Tibial nerve (tissue), 4 donors: ENCODE measurements around the gene CSAG2. TPM values are rescaled to one million over a fixed set of nuclear protein-coding genes. Genes with fewer than 3 reads are reported as not detected.
"Not testable (repeated sequence)": the region's sequence is repeated elsewhere in the genome, so short reads cannot be mapped to it uniquely, and the experiment has no call there.

Experiments
- DNase-seq, 2 donors: peaks; one replicate each; pipeline ENCODE4 v3.0.0-alpha.2; 2019; ENCODE audit warnings: low spot score in 2 of 2
- H3K27ac ChIP-seq, 4 donors: fragments of 200-600 bp; sonication (generic) in 3 of 4; one replicate each; pipeline ENCODE4 v1.5.1; 2017 to 2019; ENCODE audit warnings: mild to moderate bottlenecking in 1 of 4
- H3K27me3 ChIP-seq, 2 donors: fragments of 200-600 bp; sonication (generic) in 1 of 2; one replicate each; pipeline versions ENCODE4 v1.5.1 to v1.6.0; 2017 to 2019
- H3K36me3 ChIP-seq, 3 donors: fragments of 200-600 bp; sonication (generic); one replicate each; pipeline ENCODE4 v1.5.1; 2018 to 2019
- H3K4me1 ChIP-seq, 4 donors: fragments of 200-600 bp; sonication (generic) in 3 of 4; one replicate each; pipeline ENCODE4 v1.5.1; 2017 to 2019
- H3K4me3 ChIP-seq, 4 donors: fragments of 200-600 bp; sonication (generic) in 3 of 4; one replicate each; pipeline ENCODE4 v1.5.1; 2017 to 2019; ENCODE audit warnings: mild to moderate bottlenecking in 1 of 4, moderate library complexity in 1 of 4
- H3K9me3 ChIP-seq, 4 donors: fragments of 200-600 bp; sonication (generic) in 3 of 4; one replicate each; pipeline ENCODE4 v1.5.1; 2017 to 2019
- EP300 ChIP-seq, 2 donors: sonication (generic); formaldehyde crosslinking; IDR thresholded peaks; one replicate each; pipeline ENCODE4 v1.6.1; 2017; ENCODE audit warnings: antibody characterized with exemption in 2 of 2, mild to moderate bottlenecking in 1 of 2
- POLR2A ChIP-seq, 2 donors: fragments of 450-650 bp; IDR thresholded peaks; one replicate each; pipeline ENCODE4 v1.6.1; 2017; ENCODE audit warnings: antibody characterized with exemption in 2 of 2, mild to moderate bottlenecking in 2 of 2, moderate library complexity in 2 of 2
- WGBS, 2 donors: methylation state at CpG; one replicate each; pipeline ENCODE4 v1.1.5; 2018; 5-methylcytosine and 5-hydroxymethylcytosine counted together
- total RNA-seq, 4 donors: library from RNA; depleted of rRNA; stranded (reverse); fragments of >200 nt; gene quantifications; one replicate each; pipeline ENCODE4 v1.1.0, GENCODE V29; 2016
- TF ChIP-seq, protein P1 (sequence below), 5 experiments: fragments of 200-600 bp in 3 of 5; fragments of 450-650 bp in 2 of 5; sonication (generic) in 3 of 5; IDR thresholded peaks; one replicate each; pipeline ENCODE4 v1.5.1; 2016 to 2019; ENCODE audit warnings: antibody characterized with exemption in 5 of 5, mild to moderate bottlenecking in 3 of 5, moderate library complexity in 2 of 5

Gene CSAG2, protein sequence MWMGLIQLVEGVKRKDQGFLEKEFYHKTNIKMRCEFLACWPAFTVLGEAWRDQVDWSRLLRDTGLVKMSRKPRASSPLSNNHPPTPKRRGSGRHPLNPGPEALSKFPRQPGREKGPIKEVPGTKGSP
- not detected for total RNA-seq

DNA sequence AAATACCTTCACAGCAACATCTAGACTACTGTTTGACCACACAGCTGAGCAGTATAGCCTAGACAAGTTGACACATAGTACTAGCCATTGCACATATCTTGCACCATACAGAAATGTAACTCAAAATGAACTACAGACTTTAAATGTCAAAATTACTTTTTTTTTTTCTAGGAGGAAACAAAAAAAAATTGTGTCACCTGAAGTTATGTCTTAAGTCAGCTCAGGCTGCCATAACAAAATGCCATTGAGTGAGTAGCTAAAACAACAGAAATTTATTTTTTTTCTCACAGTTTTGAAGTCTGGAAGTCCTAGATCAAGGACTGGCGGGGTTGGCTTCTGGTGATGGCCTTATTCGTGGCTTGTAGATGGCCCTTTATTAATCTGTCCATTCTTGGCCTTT lies at the start of gene CSAG2:
Gene CSAG2 (minus strand): TSS at position 101 of the 400 bp plus-strand sequence. CDS start 161 bp downstream, outside the sequence.
- H3K9me3 ChIP-seq, H3K27ac ChIP-seq, DNase-seq, H3K36me3 ChIP-seq, H3K4me3 ChIP-seq, H3K27me3 ChIP-seq, H3K4me1 ChIP-seq: not testable (repeated sequence)
- no CpG with 5 or more reads among the region's 2 CpGs for WGBS, 2 donors

DNA sequence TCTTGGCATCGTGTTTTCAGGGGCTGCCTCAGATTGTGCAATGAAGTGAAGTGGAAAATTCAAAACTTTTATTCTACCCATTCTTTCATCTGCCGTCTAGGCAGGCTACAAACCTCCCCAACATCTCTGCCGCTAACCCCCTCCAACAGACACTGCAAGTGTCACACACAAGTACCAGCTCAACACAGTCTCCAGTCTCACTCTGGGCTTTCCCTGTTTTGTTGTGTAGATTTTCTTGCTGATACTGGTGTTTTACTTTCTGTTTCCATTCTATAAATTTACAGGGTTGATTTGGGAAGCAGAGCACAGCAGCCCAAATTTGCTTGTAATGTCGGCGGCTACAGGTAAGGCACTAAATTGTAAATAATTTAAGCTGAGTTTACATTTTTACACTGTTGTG lies 45.8 kb upstream of the CSAG2 start:
- not testable (repeated sequence) for H3K9me3 ChIP-seq, H3K27ac ChIP-seq, H3K36me3 ChIP-seq, H3K27me3 ChIP-seq, H3K4me1 ChIP-seq, DNase-seq, H3K4me3 ChIP-seq
- no CpG with 5 or more reads among the region's 5 CpGs for WGBS, 2 donors

DNA sequence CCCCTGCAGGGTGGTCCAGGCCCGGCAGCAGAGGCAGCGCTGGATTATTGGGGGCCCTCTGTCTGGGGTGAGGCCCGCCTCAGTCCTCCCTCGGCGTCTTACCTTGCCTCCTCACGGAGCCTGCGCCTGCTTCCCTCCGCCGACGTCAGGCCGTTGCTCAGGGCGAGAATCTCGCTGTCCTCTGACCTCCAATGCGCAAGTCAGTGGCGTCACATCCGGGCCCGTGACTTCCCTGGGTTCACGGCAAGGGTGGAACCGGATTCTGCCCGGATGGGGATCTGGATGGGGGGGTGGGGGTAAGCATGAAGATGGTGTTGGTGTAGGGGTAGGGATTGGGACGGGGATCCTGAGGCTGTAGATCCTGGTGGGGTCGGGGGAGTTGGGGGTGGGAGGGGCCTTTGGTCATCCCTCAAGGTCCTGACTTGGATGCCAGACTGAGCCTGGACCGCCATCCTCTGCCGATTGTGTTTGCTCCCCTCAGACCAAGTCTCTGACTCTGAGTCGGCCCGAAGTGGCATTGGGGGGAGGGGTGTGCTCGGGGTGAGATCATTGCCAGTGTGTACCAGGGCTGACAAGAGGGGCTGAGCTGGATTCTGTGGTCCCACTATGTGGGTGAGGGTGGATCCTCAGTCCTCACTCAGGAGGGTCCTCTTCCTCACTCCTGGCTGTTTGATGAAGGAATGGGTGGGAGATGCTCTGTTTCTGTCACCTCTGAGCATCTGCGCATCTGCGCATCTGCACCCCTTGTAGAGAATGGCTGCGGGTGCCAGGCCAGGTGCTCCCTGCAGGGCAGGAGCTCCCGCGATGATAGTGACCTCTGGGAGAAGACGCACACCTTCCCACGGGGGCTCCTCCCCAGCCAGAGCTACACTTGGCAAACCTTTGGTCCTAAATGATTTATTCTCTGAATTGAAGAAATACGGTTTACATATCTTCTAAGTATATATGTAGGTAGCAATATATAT lies 44.9 kb upstream of the CSAG2 start, which contains the start of gene MAGEA2:
Gene MAGEA2 (minus strand): TSS at position 157 of the 965 bp plus-strand sequence. CDS start 2,479 bp downstream, outside the sequence.
- H3K27me3 ChIP-seq, H3K36me3 ChIP-seq, DNase-seq, H3K9me3 ChIP-seq, H3K27ac ChIP-seq, H3K4me1 ChIP-seq, H3K4me3 ChIP-seq: not testable (repeated sequence)
- WGBS, 2 donors, result no CpG with 5 or more reads among the region's 35 CpGs

DNA sequence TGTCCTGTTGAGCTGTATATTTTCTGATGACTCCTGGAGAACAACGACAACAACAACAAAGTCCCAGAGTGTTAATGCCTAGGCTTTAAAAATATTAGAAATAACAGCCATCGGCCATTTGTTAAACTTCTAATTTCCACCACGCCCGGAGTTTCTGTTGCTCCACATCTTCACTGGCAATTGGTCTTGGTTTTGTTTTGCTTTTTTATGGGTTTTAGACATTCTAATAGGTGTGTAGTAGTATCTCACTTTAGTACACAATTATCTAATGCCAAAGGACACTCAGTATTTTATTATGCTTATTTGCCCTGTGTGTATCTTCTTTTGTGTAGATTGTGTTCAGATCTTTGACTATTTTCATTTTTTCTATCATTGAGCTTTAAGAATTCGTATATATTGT lies 29.5 kb upstream of the CSAG2 start:
- Histone ChIP-seq H3K27ac (no peak overlapping the region), H3K4me3 (no peak overlapping the region), H3K4me1 (no peaks in the 10 kb centered on the region), H3K9me3 (no peaks in the 10 kb centered on the region), H3K27me3 (no peaks in the 10 kb centered on the region), H3K36me3 (no peaks in the 10 kb centered on the region)
- WGBS, 2 donors, result 77 to 91% methylated on average over 5 of the region's 5 CpGs
- TF ChIP-seq, protein P1, sequence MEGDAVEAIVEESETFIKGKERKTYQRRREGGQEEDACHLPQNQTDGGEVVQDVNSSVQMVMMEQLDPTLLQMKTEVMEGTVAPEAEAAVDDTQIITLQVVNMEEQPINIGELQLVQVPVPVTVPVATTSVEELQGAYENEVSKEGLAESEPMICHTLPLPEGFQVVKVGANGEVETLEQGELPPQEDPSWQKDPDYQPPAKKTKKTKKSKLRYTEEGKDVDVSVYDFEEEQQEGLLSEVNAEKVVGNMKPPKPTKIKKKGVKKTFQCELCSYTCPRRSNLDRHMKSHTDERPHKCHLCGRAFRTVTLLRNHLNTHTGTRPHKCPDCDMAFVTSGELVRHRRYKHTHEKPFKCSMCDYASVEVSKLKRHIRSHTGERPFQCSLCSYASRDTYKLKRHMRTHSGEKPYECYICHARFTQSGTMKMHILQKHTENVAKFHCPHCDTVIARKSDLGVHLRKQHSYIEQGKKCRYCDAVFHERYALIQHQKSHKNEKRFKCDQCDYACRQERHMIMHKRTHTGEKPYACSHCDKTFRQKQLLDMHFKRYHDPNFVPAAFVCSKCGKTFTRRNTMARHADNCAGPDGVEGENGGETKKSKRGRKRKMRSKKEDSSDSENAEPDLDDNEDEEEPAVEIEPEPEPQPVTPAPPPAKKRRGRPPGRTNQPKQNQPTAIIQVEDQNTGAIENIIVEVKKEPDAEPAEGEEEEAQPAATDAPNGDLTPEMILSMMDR (IDR thresholded peaks at IDR 0.05), result no peak
- no peak for TF ChIP-seq EP300 (IDR thresholded peaks at IDR 0.05)
- TF ChIP-seq POLR2A (IDR thresholded peaks at IDR 0.05), result no peak
- DNase-seq, result no peak

DNA sequence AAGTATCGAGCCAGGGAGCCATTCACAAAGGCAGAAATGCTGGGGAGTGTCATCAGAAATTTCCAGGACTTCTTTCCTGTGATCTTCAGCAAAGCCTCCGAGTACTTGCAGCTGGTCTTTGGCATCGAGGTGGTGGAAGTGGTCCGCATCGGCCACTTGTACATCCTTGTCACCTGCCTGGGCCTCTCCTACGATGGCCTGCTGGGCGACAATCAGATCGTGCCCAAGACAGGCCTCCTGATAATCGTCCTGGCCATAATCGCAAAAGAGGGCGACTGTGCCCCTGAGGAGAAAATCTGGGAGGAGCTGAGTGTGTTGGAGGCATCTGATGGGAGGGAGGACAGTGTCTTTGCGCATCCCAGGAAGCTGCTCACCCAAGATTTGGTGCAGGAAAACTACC lies 27.5 kb upstream of the CSAG2 start:
- not testable (repeated sequence) for DNase-seq, H3K27ac ChIP-seq, H3K27me3 ChIP-seq, H3K9me3 ChIP-seq, H3K4me1 ChIP-seq, H3K36me3 ChIP-seq, H3K4me3 ChIP-seq
- WGBS, 2 donors, result 77 to 85% methylated on average over 10 to 12 of the region's 12 CpGs

DNA sequence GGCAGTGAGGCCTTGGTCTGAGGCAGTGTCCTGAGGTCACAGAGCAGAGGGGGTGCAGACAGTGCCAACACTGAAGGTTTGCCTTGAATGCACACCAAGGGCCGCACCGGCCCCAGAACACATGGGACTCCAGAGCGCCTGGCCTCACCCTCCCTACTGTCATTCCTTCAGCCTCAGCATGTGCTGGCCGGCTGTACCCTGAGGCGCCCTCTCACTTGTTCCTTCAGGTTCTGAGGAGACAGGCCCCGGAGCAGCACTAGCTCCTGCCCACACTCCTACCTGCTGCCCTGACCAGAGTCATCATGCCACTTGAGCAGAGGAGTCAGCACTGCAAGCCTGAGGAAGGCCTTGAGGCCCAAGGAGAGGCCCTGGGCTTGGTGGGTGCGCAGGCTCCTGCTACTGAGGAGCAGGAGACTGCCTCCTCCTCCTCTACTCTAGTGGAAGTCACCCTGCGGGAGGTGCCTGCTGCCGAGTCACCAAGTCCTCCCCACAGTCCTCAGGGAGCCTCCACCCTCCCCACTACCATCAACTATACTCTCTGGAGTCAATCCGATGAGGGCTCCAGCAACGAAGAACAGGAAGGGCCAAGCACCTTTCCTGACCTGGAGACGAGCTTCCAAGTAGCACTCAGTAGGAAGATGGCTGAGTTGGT lies 26.9 kb upstream of the CSAG2 start:
- Histone ChIP-seq H3K27ac (no peak overlapping the region), H3K27me3 (no peaks in the 10 kb centered on the region), H3K9me3 (no peaks in the 10 kb centered on the region), H3K36me3 (no peaks in the 10 kb centered on the region), H3K4me1 (no peaks in the 10 kb centered on the region), H3K4me3 (no peak overlapping the region)
- WGBS, 2 donors, result 85% methylated on average over 11 of the region's 12 CpGs; no CpG with 5 or more reads in 1 of the 2 donors
- TF ChIP-seq POLR2A (IDR thresholded peaks at IDR 0.05) (no peak), EP300 (IDR thresholded peaks at IDR 0.05) (no peak)
- TF ChIP-seq, protein P1 (IDR thresholded peaks at IDR 0.05), result no peak
- no peak for DNase-seq

DNA sequence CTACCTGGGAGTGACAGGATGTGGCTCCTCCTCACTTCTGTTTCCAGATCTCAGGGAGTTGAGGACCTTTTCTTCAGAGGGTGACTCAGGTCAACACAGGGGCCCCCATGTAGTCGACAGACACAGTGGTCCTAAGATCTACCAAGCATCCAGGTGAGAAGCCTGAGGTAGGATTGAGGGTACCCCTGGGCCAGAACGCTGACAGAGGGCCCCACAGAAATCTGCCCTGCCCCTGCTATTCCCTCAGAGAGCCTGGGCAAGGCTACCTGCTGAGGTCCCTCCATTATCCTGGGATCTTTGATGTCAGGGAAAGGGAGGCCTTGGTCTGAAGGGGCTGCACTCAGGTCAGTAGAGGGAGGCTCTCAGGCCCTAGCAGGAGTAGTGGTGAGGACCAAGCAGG lies 26.0 kb upstream of the CSAG2 start:
- no peak for TF ChIP-seq POLR2A (IDR thresholded peaks at IDR 0.05)
- TF ChIP-seq EP300 (IDR thresholded peaks at IDR 0.05), result no peak
- TF ChIP-seq, protein P1 (IDR thresholded peaks at IDR 0.05), result no peak
- H3K27me3 ChIP-seq, result no peaks in the 10 kb centered on the region
- H3K9me3 ChIP-seq, result no peaks in the 10 kb centered on the region
- H3K4me3 ChIP-seq, result no peak overlapping the region
- 71% methylated on average over 2 of the region's 2 CpGs; no CpG with 5 or more reads in 1 of the 2 donors for WGBS, 2 donors
- DNase-seq, result no peak
- H3K4me1 ChIP-seq, result no peaks in the 10 kb centered on the region
- no peaks in the 10 kb centered on the region for H3K36me3 ChIP-seq
- no peak overlapping the region for H3K27ac ChIP-seq

DNA sequence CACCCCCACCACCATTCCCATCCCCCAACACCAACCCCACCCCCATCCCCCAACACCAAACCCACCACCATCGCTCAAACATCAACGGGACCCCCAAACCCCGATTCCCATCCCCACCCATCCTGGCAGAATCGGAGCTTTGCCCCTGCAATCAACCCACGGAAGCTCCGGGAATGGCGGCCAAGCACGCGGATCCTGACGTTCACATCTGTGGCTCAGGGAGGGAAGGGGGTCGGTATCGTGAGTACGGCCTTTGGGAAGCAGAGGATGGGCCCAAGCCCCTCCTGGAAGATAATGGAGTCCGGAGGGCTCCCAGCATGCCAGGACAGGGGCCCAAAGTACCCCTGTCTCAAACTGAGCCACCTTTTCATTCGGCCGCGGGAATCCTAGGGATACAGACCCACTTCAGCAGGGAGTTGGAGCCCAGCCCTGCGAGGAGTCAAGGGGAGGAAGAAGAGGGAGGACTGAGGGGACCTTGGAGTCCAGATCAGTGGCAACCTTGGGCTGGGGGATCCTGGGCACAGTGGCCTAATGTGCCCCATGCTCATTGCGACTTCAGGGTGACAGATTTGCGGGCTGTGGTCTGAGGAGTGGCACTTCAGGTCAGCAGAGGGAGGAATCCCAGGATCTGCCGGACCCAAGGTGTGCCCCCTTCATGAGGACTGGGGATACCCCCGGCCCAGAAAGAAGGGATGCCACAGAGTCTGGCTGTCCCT lies 25.2 kb upstream of the CSAG2 start:
- H3K27ac ChIP-seq, H3K4me1 ChIP-seq, H3K36me3 ChIP-seq, H3K27me3 ChIP-seq, H3K4me3 ChIP-seq, H3K9me3 ChIP-seq, DNase-seq: not testable (repeated sequence)
- WGBS, 2 donors, result 92% methylated on average over 5 to 20 of the region's 22 CpGs
